Subcutaneous adipose tissue (tissue), 4 donors: ENCODE data around the gene HHIPL1. TPM values are rescaled to one million over a fixed set of nuclear protein-coding genes. Genes with fewer than 3 reads are reported as not detected.

Experiments
- total RNA-seq, 4 donors: library from RNA; depleted of rRNA; stranded (reverse); fragments of >200 nt; gene quantifications; one replicate each; pipeline ENCODE4 v1.1.0, GENCODE V29; 2016
- TF ChIP-seq, protein P1 (sequence below): fragments of 450-650 bp; IDR thresholded peaks from one replicate; pipeline ENCODE4 v1.5.1; 2016; ENCODE audit warnings: low read depth, mild to moderate bottlenecking, control low read depth, antibody characterized with exemption, moderate library complexity

Gene HHIPL1
- total RNA-seq, 4 donors from 2014 or later: 1.3 to 4.8 (median 2.2) TPM

DNA sequence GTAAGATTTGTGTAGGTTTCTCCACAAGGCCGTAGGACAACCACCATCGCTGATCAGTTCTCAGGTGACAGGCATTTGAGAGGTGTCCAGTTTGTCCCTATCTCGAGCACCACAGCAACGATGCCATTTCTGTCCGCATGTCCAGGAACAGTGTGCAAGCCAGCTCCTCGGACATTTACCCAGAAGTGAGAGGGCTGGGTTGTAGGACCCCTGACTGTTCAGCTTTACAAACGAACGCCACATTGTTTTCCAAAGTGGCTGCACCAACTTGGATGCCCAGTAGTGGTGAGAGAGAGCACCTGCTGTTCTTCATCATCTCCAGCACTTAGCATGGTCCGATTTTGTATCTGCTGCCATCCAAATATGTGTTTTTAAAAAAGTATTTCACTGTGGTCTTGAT, 77.8 kb downstream of the HHIPL1 start:
- TF ChIP-seq, protein P1, sequence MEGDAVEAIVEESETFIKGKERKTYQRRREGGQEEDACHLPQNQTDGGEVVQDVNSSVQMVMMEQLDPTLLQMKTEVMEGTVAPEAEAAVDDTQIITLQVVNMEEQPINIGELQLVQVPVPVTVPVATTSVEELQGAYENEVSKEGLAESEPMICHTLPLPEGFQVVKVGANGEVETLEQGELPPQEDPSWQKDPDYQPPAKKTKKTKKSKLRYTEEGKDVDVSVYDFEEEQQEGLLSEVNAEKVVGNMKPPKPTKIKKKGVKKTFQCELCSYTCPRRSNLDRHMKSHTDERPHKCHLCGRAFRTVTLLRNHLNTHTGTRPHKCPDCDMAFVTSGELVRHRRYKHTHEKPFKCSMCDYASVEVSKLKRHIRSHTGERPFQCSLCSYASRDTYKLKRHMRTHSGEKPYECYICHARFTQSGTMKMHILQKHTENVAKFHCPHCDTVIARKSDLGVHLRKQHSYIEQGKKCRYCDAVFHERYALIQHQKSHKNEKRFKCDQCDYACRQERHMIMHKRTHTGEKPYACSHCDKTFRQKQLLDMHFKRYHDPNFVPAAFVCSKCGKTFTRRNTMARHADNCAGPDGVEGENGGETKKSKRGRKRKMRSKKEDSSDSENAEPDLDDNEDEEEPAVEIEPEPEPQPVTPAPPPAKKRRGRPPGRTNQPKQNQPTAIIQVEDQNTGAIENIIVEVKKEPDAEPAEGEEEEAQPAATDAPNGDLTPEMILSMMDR: no peak

- TF ChIP-seq, protein P1: no peak
Measured at GRCh38 chr14:99724196-99724891, 79.4 kb downstream of the HHIPL1 start.

DNA sequence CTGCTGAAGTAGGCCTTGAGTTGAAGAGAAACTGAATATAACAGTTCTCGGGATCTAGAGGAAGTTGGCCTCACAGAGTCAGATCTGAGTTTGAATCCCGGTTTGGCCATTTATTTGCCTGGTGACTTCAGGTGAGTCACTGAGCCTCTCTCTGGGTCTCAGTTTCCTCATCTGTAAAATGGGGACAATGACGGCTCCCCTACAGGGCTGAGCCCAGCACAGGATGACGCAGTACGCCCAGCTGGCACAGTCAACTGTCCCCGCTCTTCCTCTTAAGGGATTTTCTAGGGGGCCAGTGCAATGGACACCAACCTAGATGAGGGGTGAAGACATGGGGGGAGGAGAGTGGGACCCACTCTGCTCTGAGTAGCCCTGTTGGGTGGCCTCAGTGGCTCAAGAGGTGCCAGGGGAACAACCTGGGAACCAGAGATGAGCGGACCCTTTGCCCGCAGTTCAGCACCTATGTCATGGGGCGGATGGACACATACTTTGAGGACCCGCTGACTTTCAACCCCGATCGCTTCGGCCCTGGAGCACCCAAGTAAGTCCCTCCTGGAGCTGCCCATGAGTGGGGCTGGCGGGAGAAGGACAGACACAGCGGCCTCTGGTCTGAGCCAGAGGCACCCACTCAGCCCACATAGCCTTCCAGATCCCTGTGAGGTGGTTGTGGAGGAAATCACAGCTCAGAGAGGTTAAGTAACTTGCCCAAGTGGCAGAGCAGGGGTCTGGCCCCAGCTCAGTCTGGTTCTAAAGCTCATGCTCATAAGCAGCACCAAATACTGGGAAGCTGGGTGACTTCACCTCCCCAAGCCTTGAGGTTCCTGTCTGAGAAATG, 80.2 kb downstream of the HHIPL1 start:
- TF ChIP-seq, protein P1: no peak

DNA sequence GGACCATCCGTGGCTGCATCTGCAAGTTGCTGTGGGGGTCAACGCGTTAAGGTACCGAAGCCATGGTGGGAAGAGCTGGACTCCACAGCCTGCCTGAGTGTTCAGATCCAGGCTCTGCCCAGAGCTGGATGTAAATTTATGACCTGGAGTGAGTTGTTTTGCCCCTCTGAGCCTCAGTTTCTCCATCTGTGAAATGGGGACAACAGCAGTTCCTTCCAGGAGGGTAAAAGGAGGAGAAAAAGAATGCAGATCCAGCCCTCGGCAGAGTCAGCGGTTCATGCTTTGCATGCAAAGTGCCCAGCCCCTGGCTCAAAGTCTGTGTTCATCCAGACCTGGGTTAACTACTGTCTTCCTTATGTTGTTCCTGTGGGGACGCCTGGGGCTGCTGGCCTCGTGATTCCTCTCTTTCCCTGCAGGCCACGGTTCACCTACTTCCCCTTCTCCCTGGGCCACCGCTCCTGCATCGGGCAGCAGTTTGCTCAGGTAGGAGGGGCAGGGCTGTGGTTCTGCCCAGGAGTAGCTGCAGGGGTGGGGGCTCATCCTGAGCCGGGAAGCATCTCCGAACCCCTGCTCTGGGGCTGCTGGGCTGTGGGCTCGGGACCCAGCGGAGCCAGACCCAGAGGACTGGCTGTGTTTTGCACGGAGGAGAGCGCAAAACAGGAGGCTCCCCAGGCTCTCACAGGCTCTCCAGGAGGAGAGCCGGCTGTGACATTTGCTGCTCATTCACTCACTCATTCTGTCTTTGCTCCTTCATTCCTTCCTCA, 81.0 kb downstream of the HHIPL1 start:
- TF ChIP-seq, protein P1: no peak

- TF ChIP-seq, protein P1: no peak
Measured at GRCh38 chr14:99726538-99727095, 81.7 kb downstream of the HHIPL1 start.

DNA sequence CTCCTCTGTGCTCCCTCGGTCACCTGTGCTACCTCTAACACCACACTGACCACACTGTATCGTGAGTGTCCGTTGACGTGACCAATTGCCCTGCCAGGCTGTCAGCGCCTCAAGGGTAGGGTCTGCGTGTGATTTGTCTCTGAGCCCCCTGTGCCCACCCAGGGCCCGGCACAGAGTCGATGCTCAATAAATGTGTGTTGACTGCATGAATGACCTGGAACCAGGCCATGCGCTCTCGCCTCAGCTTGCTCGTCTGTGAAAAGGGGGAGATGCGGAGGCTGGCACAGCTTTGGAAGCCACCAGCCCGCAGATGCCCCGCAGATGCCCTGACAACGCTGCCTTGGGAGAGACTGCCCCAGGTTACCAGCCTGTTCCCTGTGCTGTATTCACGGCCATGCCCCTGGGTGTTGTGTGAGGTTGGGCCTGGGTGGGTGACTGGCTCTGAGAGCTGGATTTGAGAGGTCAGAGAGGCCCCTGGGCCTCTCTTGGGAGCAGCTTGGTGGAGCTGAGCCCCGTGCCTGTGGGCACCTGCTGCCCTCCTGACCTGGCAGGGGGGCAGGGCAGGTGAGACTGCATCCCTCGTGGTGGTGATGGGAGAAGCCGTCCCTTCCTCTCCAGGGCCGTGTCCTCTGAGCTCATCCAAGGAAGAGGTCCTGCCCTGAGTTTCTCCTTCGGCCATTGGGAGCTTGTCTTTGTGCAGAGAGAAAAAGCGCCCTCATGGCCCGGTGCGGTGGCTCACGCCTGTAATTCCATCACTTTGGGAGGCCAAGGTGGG, 82.4 kb downstream of the HHIPL1 start:
- TF ChIP-seq, protein P1: no peak
